GM19239 (cell line): Measurements from ENCODE around the gene PLA2G4E.

Experiments
- DNase-seq: peaks from one replicate; pipeline ENCODE4 v3.0.0; 2011; ENCODE audit warnings: low spot score; ENCODE audit not compliant: insufficient read length
- FAIRE-seq: peaks from 2 replicates; lab custom pipeline; 2011; peaks lifted over from hg19 to GRCh38; lab: Jason Lieb, UNC

The PLA2G4E gene

DNA sequence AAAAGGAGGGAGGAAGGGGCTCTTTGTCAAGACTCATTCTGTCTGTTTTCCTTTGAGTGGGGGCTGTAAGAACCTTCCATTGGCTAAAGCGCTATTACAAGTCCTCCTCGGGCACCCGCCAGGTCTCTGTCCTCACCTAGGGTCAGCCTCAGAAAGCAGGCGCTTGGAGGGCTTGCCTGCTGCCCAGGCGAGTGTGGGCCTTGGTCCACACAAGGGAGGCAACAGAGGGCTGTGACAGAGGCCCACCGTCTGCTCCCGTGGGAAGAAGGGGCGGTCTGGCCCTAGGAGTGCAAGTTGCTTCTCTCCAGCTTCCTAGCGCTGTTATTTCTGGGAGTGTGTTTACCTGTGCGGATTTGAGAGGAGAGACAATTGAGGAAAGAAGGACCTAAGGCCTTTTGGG is 24.5 kb downstream of the PLA2G4E start:
- FAIRE-seq (no peak), DNase-seq (no peak)

GRCh38 chr15:41995476-41995855 is 25.4 kb downstream of the PLA2G4E start:
- no peak for DNase-seq
- no peak for FAIRE-seq

GRCh38 chr15:41994772-41995475 is 25.9 kb downstream of the PLA2G4E start:
- FAIRE-seq (no peak), DNase-seq (no peak)

GRCh38 chr15:41994171-41994650 is 26.6 kb downstream of the PLA2G4E start:
- no peak for DNase-seq
- no peak for FAIRE-seq

GRCh38 chr15:41993472-41994170 is 27.2 kb downstream of the PLA2G4E start:
- FAIRE-seq (no peak), DNase-seq (no peak)

- DNase-seq (no peak), FAIRE-seq (no peak)
These were observed 28.0 kb downstream of the PLA2G4E start for GRCh38 chr15:41992803-41993190.

- no peak for FAIRE-seq
- no peak for DNase-seq
These were observed 28.6 kb downstream of the PLA2G4E start for GRCh38 chr15:41992151-41992802.

DNA sequence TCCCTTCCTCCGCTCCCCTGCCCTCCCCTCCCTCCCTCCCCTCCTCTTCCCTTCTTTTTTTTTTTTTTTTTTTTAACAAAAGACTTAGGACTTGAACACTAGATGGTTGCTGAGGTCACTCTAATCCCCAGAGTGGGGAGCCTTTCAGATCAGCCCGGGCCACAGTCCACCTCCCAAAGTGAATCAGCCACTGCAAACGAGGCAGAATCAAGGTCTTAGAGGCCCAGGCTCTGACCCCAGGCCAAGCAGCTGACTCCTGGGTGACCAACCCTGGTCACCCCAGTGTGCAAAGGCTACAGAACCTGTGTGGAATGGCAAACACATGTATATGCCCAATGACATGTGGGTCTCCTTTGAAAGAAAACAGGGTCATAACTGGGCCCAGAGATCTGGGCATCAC is 30.2 kb downstream of the PLA2G4E start:
- DNase-seq (no peak), FAIRE-seq (no peak)

GRCh38 chr15:41990243-41990605 is 30.6 kb downstream of the PLA2G4E start:
- no peak for DNase-seq
- FAIRE-seq = no peak

- DNase-seq (peak; percentile 89), FAIRE-seq (peak; percentile 84)
These were observed 31.1 kb downstream of the PLA2G4E start for GRCh38 chr15:41989573-41990242.

GRCh38 chr15:41988896-41989572 is 31.8 kb downstream of the PLA2G4E start:
- no peak for FAIRE-seq
- no peak for DNase-seq

GRCh38 chr15:41987925-41988275 is 32.9 kb downstream of the PLA2G4E start:
- DNase-seq (no peak), FAIRE-seq (no peak)

DNA sequence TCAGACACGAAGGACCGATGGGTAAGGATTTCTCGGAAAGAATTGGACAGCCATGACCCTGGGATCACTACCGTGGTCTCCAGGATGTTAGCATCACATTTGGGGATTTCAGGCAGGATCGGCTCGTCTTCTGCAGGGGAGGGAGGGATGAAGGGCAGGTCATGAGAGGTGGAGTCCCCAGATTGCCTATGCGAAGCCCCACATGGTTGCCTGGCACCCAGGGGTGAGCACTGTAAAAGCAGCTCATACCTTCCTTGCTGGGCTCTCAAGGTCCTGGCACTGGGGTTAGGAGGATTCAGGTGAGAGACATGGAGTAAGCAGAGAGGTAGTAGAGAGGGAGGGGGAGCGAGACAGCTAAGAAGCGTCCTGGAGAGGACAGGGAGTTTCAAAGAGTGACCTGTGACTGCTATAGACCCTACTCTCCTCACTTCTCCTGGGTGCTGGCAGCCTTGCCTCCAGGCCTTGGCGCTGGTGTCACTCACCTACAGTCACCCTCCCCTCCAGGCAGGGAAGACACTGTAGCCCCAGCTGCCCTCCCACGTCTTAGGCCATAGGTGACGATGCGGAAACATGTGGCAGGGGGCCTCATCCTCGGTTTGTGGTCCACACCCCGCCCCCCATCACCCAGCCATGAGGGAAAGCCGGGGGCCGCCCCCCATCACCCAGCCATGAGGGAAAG is 33.5 kb downstream of the PLA2G4E start:
- DNase-seq (no peak), FAIRE-seq (no peak)

GRCh38 chr15:41985236-41986160 is 35.3 kb downstream of the PLA2G4E start:
- FAIRE-seq (no peak), DNase-seq (no peak)

DNA sequence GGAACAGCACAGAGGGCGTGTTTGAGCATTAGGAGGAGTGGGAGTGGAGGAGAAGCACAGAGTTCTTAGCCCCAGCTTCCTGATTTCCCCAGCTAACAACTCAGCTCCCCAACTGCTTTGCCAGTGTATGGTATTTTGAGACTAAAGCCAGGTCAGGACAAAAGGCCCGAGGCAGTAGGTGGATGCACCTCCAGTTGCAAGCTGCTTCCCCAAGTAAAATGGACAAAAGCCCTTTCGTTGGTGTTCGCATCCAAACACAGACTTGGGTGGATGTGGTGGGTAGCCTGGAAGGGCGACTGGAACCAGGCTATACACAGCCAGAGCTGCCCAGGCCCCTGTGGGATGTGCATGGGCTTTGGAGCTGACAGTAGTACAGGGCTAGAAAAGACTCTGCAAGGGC is 36.2 kb downstream of the PLA2G4E start:
- no peak for DNase-seq
- no peak for FAIRE-seq

DNA sequence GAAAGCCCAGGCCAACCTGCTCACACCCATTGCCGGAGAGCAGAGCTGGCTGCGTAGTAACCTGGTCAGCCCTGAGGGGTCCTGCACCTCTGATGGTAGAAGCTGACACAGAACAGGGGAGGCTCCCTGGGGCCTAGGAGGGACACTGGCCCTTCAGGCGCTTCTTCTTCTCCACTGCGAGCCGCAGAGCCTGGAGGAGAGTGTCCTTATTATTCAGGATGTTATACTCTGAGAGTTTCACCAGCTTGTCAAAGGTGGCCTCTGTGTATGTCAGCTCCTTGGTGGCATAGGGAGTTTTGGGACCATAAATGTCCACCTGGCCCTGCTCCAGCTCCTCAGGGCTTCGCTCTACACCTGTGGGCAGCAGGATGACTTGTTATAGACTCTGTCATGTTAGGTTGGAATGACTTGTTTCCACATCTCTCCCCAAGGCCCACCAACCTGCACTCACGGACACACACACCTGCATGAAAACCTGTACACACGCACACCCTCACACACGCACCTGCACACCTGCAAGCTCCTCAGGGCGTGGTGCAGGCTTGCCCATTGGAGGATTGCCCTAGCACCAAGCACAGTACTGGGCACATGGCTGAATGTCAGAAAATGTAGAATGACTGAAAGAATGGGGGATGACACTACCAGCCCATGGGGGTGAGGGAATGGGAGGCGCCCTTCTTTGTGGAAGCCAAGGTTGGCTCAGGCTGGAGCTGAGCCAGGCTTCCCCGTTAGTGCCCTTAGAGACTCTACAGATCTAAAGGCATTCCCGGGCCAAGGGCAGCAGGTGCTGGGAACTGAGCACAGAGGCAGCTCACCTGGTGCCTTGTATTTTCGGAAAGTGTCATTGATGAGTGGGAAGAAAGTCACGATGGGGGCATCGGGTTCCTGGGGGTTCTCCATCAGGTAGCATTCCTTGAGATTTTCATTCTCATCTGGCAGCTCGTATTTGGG is 36.9 kb downstream of the PLA2G4E start:
- no peak for DNase-seq
- FAIRE-seq = no peak

- FAIRE-seq = no peak
- DNase-seq = no peak
These were observed 37.6 kb downstream of the PLA2G4E start for GRCh38 chr15:41983221-41983620.
